GM12878 (cell line): ENCODE data around the gene XCR1. TPM values are rescaled to one million over a fixed set of nuclear protein-coding genes. Genes with fewer than 3 reads are reported as not detected.

Experiments used
- ATAC-seq: fragments of 200-7000 bp; cut with Tn5 transposase; 3 replicates; pipeline ENCODE4 v1.9.1; 2020; ENCODE audit warnings: mild to moderate bottlenecking, moderate library complexity
- BruUV-seq: library from RNA; stranded (reverse); fragments of 400-500 nt; replicated peaks from 2 replicates; lab custom pipeline; 2021; lab: Mats Ljungman, UMichigan
- CTCF ChIA-PET: fragments of 300-600 bp; sonication (Branson Sonifier 250); formaldehyde crosslinking; extraction: SDS; loops from one replicate; lab custom pipeline; 2021; ENCODE audit warnings: inconsistent platforms; lab: Yijun Ruan, JAX
- POLR2A ChIA-PET: fragments of 350-600 bp; formaldehyde crosslinking; extraction: SDS; loops from one replicate; lab custom pipeline; 2021; ENCODE audit warnings: inconsistent platforms; lab: Charles Lee
- RAD21 ChIA-PET: fragments of 300-600 bp; sonication (Branson Sonifier 250); formaldehyde crosslinking; loops from one replicate; lab custom pipeline; 2023; ENCODE audit warnings: antibody characterized with exemption; ENCODE audit not compliant: unreplicated experiment; lab: Charles Lee
- SMC1A ChIA-PET: fragments of 300-600 bp; sonication (Branson Sonifier 250); formaldehyde crosslinking; loops from one replicate; lab custom pipeline; 2023; ENCODE audit not compliant: unreplicated experiment, uncharacterized antibody; lab: Charles Lee
- DNase-seq: peaks from one replicate; pipeline ENCODE4 v3.0.0-alpha.2; 2011; ENCODE audit warnings: low read depth, low spot score
- FAIRE-seq: peaks from 3 replicates; lab custom pipeline; 2011; peaks lifted over from hg19 to GRCh38; lab: Jason Lieb, UNC
- H2AFZ ChIP-seq: 2 replicates; pipeline ENCODE4 v1.6.0; 2011; ENCODE audit warnings: low read depth, low read length, control low read depth; ENCODE audit not compliant: control insufficient read depth
- H3K27ac ChIP-seq: 2 replicates; pipeline ENCODE4 v1.5.1; 2011; ENCODE audit warnings: control low read depth; ENCODE audit not compliant: control insufficient read depth, insufficient read depth
- H3K27me3 ChIP-seq, 2 experiments: replicated peaks in 1 of 2; 2 replicates each; pipeline versions ENCODE4 v1.6.0 to v1.6.1; 2011; ENCODE audit warnings: low read length in 1 of 2; ENCODE audit not compliant: control insufficient read depth in 2 of 2, insufficient read depth in 2 of 2
- H3K36me3 ChIP-seq, 2 experiments: 2 replicates each; pipeline ENCODE4 v1.5.1; 2011; ENCODE audit warnings: low read length in 1 of 2; ENCODE audit not compliant: control insufficient read depth in 2 of 2, insufficient read depth in 2 of 2
- H3K4me1 ChIP-seq: 2 replicates; pipeline ENCODE4 v1.6.1; 2011; ENCODE audit warnings: mild to moderate bottlenecking, low read length, moderate library complexity, mixed read lengths; ENCODE audit not compliant: control insufficient read depth, insufficient read depth
- H3K4me2 ChIP-seq: 2 replicates; pipeline ENCODE4 v1.6.0; 2011; ENCODE audit warnings: control low read depth; ENCODE audit not compliant: control insufficient read depth, insufficient read depth
- H3K4me3 ChIP-seq: fragments of 200-600 bp; sonication (generic); 2 replicates; pipeline ENCODE4 v1.5.1; 2016
- H3K79me2 ChIP-seq: 2 replicates; pipeline ENCODE4 v1.6.0; 2011; ENCODE audit warnings: low read length; ENCODE audit not compliant: control insufficient read depth, insufficient read depth
- H3K9ac ChIP-seq: 2 replicates; pipeline ENCODE4 v1.8.0; 2011; ENCODE audit warnings: low read length, control low read depth, mixed read lengths; ENCODE audit not compliant: control insufficient read depth, insufficient read depth
- H3K9me3 ChIP-seq: replicated peaks from 3 replicates; pipeline ENCODE4 v1.5.1; 2011; ENCODE audit warnings: mild to moderate bottlenecking, low read length; ENCODE audit not compliant: control insufficient read depth, insufficient read depth
- H4K20me1 ChIP-seq: 2 replicates; pipeline ENCODE4 v1.6.0; 2011; ENCODE audit not compliant: control insufficient read depth, insufficient read depth
- IKZF2 ChIP-seq, 2 experiments: fragments of 450-650 bp; IDR thresholded peaks; 2 replicates each; pipeline ENCODE4 v1.6.1; 2017; ENCODE audit warnings: mild to moderate bottlenecking in 2 of 2, moderate library complexity in 2 of 2
- IRF4 ChIP-seq: IDR thresholded peaks from 2 replicates; pipeline ENCODE4 v1.6.1; 2011; ENCODE audit warnings: low read depth, low read length
- MYC ChIP-seq: IDR thresholded peaks from 2 replicates; pipeline ENCODE4 v1.6.1; 2011; ENCODE audit warnings: mild to moderate bottlenecking, low read length, moderate library complexity, inconsistent platforms; ENCODE audit not compliant: insufficient read depth, insufficient replicate concordance, insufficient read length, severe bottlenecking
- NFXL1 ChIP-seq: fragments of 450-650 bp; IDR thresholded peaks from 2 replicates; pipeline ENCODE4 v1.6.1; 2017; ENCODE audit warnings: antibody characterized with exemption, mild to moderate bottlenecking, borderline replicate concordance
- NFYB ChIP-seq: IDR thresholded peaks from 2 replicates; pipeline ENCODE4 v1.6.1; 2011; ENCODE audit warnings: low read depth, mild to moderate bottlenecking, low read length, improper control_type of control experiment, moderate library complexity; ENCODE audit not compliant: insufficient read depth
- POU2F2 ChIP-seq: IDR thresholded peaks from 3 replicates; pipeline ENCODE4 v1.6.1; 2011; ENCODE audit warnings: low read depth, mild to moderate bottlenecking, low read length, borderline replicate concordance
- RB1 ChIP-seq: fragments of 450-650 bp; formaldehyde crosslinking; IDR thresholded peaks from 2 replicates; pipeline ENCODE4 v1.6.1; 2017; ENCODE audit warnings: mild to moderate bottlenecking, borderline replicate concordance
- RUNX3 ChIP-seq: IDR thresholded peaks from 2 replicates; pipeline ENCODE4 v1.6.1; 2012; ENCODE audit warnings: low read length, inconsistent platforms
- WGBS: methylation state at CpG from one replicate; pipeline ENCODE4 v1.1.6; 2016; ENCODE audit warnings: low lambda C conversion rate; ENCODE audit not compliant: insufficient replicate concordance, insufficient coverage; ENCODE audit errors: missing lambda C conversion rate; 5-methylcytosine and 5-hydroxymethylcytosine counted together
- in situ Hi-C: fragments of 300-500 bp; cut with MboI; formaldehyde crosslinking; loops from 9 replicates; pipeline ENCODE4 v1.14.3; 2018; ENCODE audit warnings: mixed read lengths
- intact Hi-C: fragments of 100-400 bp; cut with micrococcal nuclease; formaldehyde crosslinking; loops from one replicate; pipeline ENCODE4 v1.14.2; 2022; ENCODE audit not compliant: unreplicated experiment
- polyA plus RNA-seq, 11 experiments: library from polyadenylated mRNA; depleted of rRNA in 4 of 11; unstranded in 6 of 11; stranded (reverse) in 5 of 11; fragments of >200 nt; fragmentation: Nextera tagmentation in 4 of 11; fragmentation: Illumina TruSeq in 1 of 11; extraction: Ambion mirVana in 4 of 11; extraction: Trizol in 1 of 11; gene quantifications; 1 replicate in 1 of 11; 2 replicates in 10 of 11; pipeline versions ENCODE4 v1.2.1 to v1.2.3, GENCODE V29; 2011 to 2016; ENCODE audit warnings: inconsistent platforms in 2 of 11, missing spikeins in 2 of 11, low read depth in 1 of 11
- total RNA-seq, 4 experiments: library from RNA; depleted of rRNA in 3 of 4; stranded (reverse); fragments of >200 nt in 3 of 4; fragmentation: Illumina TruSeq in 1 of 4; extraction: Trizol in 1 of 4; gene quantifications; 2 replicates each; pipeline versions ENCODE4 v1.2.1 to v1.2.3, GENCODE V29; 2013 to 2021
- TF ChIP-seq, protein P1 (sequence below): IDR thresholded peaks from 2 replicates; pipeline ENCODE4 v1.6.1; 2012; ENCODE audit warnings: low read depth, low read length, improper control_type of control experiment

Gene XCR1
- total and polyA plus RNA-seq, 10 of the 15 experiments (the other 5 are each of a cell fraction or from before 2014, with no cell fraction given) = 0.02 to 0.29 (median 0.13) TPM; not detected in 2

- TF ChIP-seq, protein P1, sequence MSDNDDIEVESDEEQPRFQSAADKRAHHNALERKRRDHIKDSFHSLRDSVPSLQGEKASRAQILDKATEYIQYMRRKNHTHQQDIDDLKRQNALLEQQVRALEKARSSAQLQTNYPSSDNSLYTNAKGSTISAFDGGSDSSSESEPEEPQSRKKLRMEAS = no peak
- TF ChIP-seq RB1 (no peak), NFYB (no peak), IRF4 (no peak), POU2F2 (no peak), IKZF2 (IDR thresholded peaks at IDR 0.05) (peak in 1 of 2 experiments; percentile 11; a peak in 2 of 4 replicates), NFXL1 (no peak)
Observed at GRCh38 chr3:45979378-45979777, 47.9 kb downstream of the XCR1 start (continued).

- no TSS peak for BruUV-seq
- Histone ChIP-seq H3K9me3 (no peaks in the 10 kb centered on the region), H3K9ac (no peak overlapping the region), H3K27me3 (no peaks in the 10 kb centered on the region), H3K4me1 (peaks cover 11% of the 10 kb centered on the region), H3K79me2 (no peaks in the 10 kb centered on the region), H3K27ac (no peak overlapping the region), H3K4me2 (no peak overlapping the region), H4K20me1 (no peaks in the 10 kb centered on the region), H3K36me3 (peaks cover 6 to 16% of the 10 kb centered on the region in 2 experiments), H3K4me3 (no peak overlapping the region), H2AFZ (no peak overlapping the region)
- peak; percentile 58 for TF ChIP-seq RUNX3
- no peak for TF ChIP-seq MYC
- intact Hi-C loops = no loop called here
- ChIA-PET POLR2A (interaction anchor here (0.8 kb wide), 1 partner anchor 14 kb away, joined by 3 read pairs; no protein-coding TSS in a partner anchor), SMC1A (interaction anchor here (1.0 to 3.1 kb wide), 4 partner anchors 10 to 99 kb away, joined by 3 to 13 read pairs (median 4); no protein-coding TSS in a partner anchor), RAD21 (interaction anchor here (3.0 kb wide), 1 partner anchor 99 kb away, joined by 10 read pairs; no protein-coding TSS in a partner anchor), CTCF (interaction anchor here (1.3 to 1.5 kb wide), 2 partner anchors 25 to 39 kb away, joined by 3 to 4 read pairs; no protein-coding TSS in a partner anchor)
- WGBS = 97% methylated on average over 5 of the region's 5 CpGs
- no peak for ATAC-seq
- DNase-seq = no peak
- FAIRE-seq = no peak
- in situ Hi-C loops = no loop called here
Observed at GRCh38 chr3:45978006-45978761, 49.1 kb downstream of the XCR1 start.
